OCI-LY3 (cell line): Measurements from ENCODE around the gene BLOC1S1.

Experiments used
- CTCF ChIP-seq: fragments of 200-600, 300-600 bp; sonication (generic); IDR thresholded peaks from 2 replicates; pipeline ENCODE4 v1.5.1; 2014; ENCODE audit warnings: antibody characterized with exemption, low read length, low read depth
- EZH2phosphoT487 ChIP-seq: fragments of 200-600 bp; shearing (Covaris generic); IDR thresholded peaks from 2 replicates; pipeline ENCODE4 v1.6.1; 2018; ENCODE audit warnings: antibody characterized with exemption, mixed run types, low read depth

GRCh38 chr12:55728939-55729818 lies 13.3 kb downstream of the BLOC1S1 start, which contains the start of gene CD63:
- TF ChIP-seq CTCF, result no peak
- no peak for TF ChIP-seq EZH2phosphoT487
